Measurements from ENCODE around the gene PCSK5.
"Not testable (repeated sequence)": the region's sequence is repeated elsewhere in the genome, so short reads cannot be mapped to it uniquely, and the experiment has no call there.

- TF ChIP-seq CTCF, EP300 (IDR thresholded peaks at IDR 0.05): not testable (repeated sequence)
Measured at GRCh38 chr9:76362332-76363031, 472.0 kb downstream of the PCSK5 start.
